GM03348 (cell line): Measurements from ENCODE around the gene BCL2L13.
A peak's percentile ranks its signal among the peaks of the same experiment; 100 is the strongest.
"Not testable (repeated sequence)": the region's sequence is repeated elsewhere in the genome, so short reads cannot be mapped to it uniquely, and the experiment has no call there.

ENCODE experiments used
- DNase-seq: peaks from one replicate; pipeline ENCODE4 v3.0.0; 2012; ENCODE audit warnings: low spot score

BCL2L13 gene

GRCh38 chr22:17728786-17729185 is 90.2 kb downstream of the BCL2L13 start:
- no peak for DNase-seq

- DNase-seq: no peak
These were observed 91.0 kb downstream of the BCL2L13 start for GRCh38 chr22:17729561-17729960.

- no peak for DNase-seq
These were observed 93.8 kb downstream of the BCL2L13 start for GRCh38 chr22:17732251-17732854.

GRCh38 chr22:17733466-17733865 is 94.9 kb downstream of the BCL2L13 start:
- no peak for DNase-seq

GRCh38 chr22:17734187-17734586 is 95.6 kb downstream of the BCL2L13 start:
- peak; percentile 46 for DNase-seq

- no peak for DNase-seq
These were observed 100.0 kb downstream of the BCL2L13 start for GRCh38 chr22:17738386-17739128.

GRCh38 chr22:17739196-17739975 is 100.8 kb downstream of the BCL2L13 start:
- DNase-seq: no peak

- no peak for DNase-seq
These were observed 103.4 kb downstream of the BCL2L13 start for GRCh38 chr22:17741866-17742526.

- DNase-seq: peak; percentile 89
These were observed 104.0 kb downstream of the BCL2L13 start for GRCh38 chr22:17742527-17742902.

- DNase-seq: no peak
These were observed 105.3 kb downstream of the BCL2L13 start for GRCh38 chr22:17743661-17744411.

- DNase-seq: no peak
These were observed 105.9 kb downstream of the BCL2L13 start for GRCh38 chr22:17744430-17744829.

- no peak for DNase-seq
These were observed 108.4 kb downstream of the BCL2L13 start for GRCh38 chr22:17746916-17747315.

- no peak for DNase-seq
These were observed 110.2 kb downstream of the BCL2L13 start for GRCh38 chr22:17748555-17749353.

- no peak for DNase-seq
These were observed 111.2 kb downstream of the BCL2L13 start for GRCh38 chr22:17749605-17750395.

- DNase-seq: no peak
These were observed 113.0 kb downstream of the BCL2L13 start for GRCh38 chr22:17751596-17751995.

GRCh38 chr22:17753401-17753989 is 114.9 kb downstream of the BCL2L13 start:
- DNase-seq: no peak

GRCh38 chr22:17754233-17754925 is 115.8 kb downstream of the BCL2L13 start:
- DNase-seq: no peak

GRCh38 chr22:17761138-17761488 is 122.6 kb downstream of the BCL2L13 start:
- no peak for DNase-seq

- DNase-seq: not testable (repeated sequence)
These were observed 124.9 kb downstream of the BCL2L13 start for GRCh38 chr22:17763442-17763841.
